GM21360 (cell line): Measurements from ENCODE around the gene PAWR.
"Not testable (repeated sequence)": the region's sequence is repeated elsewhere in the genome, so short reads cannot be mapped to it uniquely, and the experiment has no call there.

Experiments used
- ATAC-seq: cut with Tn5 transposase; IDR thresholded peaks from one replicate; pipeline ENCODE4 v1.9.1; 2021; ENCODE audit warnings: mild to moderate bottlenecking, moderate library complexity; ENCODE audit not compliant: unreplicated experiment

Gene PAWR

GRCh38 chr12:79650440-79650839 lies 40.3 kb downstream of the PAWR start:
- no peak for ATAC-seq

GRCh38 chr12:79648881-79649280 lies 41.9 kb downstream of the PAWR start:
- ATAC-seq: no peak

- ATAC-seq: not testable (repeated sequence)
Observed at GRCh38 chr12:79646843-79647242, 43.9 kb downstream of the PAWR start.

- no peak for ATAC-seq
Observed at GRCh38 chr12:79645235-79645630, 45.5 kb downstream of the PAWR start.

- no peak for ATAC-seq
Observed at GRCh38 chr12:79644274-79645234, 46.2 kb downstream of the PAWR start.

GRCh38 chr12:79643821-79644220 lies 46.9 kb downstream of the PAWR start:
- no peak for ATAC-seq

GRCh38 chr12:79638490-79638889 lies 52.3 kb downstream of the PAWR start:
- no peak for ATAC-seq

- ATAC-seq: no peak
Observed at GRCh38 chr12:79637093-79637492, 53.7 kb downstream of the PAWR start.

- ATAC-seq: no peak
Observed at GRCh38 chr12:79635676-79636075, 55.1 kb downstream of the PAWR start.

GRCh38 chr12:79634957-79635471 lies 55.8 kb downstream of the PAWR start:
- ATAC-seq: no peak

GRCh38 chr12:79629561-79629960 lies 61.2 kb downstream of the PAWR start:
- ATAC-seq: no peak

- ATAC-seq: not testable (repeated sequence)
Observed at GRCh38 chr12:79626735-79627134, 64.0 kb downstream of the PAWR start.

GRCh38 chr12:79624378-79624777 lies 66.4 kb downstream of the PAWR start:
- ATAC-seq: no peak

GRCh38 chr12:79619872-79620562 lies 70.7 kb downstream of the PAWR start:
- ATAC-seq: no peak

GRCh38 chr12:79618848-79619404 lies 71.8 kb downstream of the PAWR start:
- no peak for ATAC-seq

- no peak for ATAC-seq
Observed at GRCh38 chr12:79617696-79618095, 73.1 kb downstream of the PAWR start.

- peak; percentile 67 for ATAC-seq
Observed at GRCh38 chr12:79615596-79616560, 74.9 kb downstream of the PAWR start.

- ATAC-seq: no peak
Observed at GRCh38 chr12:79614730-79615129, 76.0 kb downstream of the PAWR start.

GRCh38 chr12:79601908-79602307 lies 88.9 kb downstream of the PAWR start:
- no peak for ATAC-seq

- no peak for ATAC-seq
Observed at GRCh38 chr12:79597910-79598309, 92.9 kb downstream of the PAWR start.
